HG03025 (cell line): ENCODE data around the gene MYO19.

Source experiments
- ATAC-seq: cut with Tn5 transposase; IDR thresholded peaks from one replicate; pipeline ENCODE4 v1.9.1; 2021; ENCODE audit warnings: mild to moderate bottlenecking, moderate library complexity; ENCODE audit not compliant: unreplicated experiment, low FRiP score

MYO19 gene, protein sequence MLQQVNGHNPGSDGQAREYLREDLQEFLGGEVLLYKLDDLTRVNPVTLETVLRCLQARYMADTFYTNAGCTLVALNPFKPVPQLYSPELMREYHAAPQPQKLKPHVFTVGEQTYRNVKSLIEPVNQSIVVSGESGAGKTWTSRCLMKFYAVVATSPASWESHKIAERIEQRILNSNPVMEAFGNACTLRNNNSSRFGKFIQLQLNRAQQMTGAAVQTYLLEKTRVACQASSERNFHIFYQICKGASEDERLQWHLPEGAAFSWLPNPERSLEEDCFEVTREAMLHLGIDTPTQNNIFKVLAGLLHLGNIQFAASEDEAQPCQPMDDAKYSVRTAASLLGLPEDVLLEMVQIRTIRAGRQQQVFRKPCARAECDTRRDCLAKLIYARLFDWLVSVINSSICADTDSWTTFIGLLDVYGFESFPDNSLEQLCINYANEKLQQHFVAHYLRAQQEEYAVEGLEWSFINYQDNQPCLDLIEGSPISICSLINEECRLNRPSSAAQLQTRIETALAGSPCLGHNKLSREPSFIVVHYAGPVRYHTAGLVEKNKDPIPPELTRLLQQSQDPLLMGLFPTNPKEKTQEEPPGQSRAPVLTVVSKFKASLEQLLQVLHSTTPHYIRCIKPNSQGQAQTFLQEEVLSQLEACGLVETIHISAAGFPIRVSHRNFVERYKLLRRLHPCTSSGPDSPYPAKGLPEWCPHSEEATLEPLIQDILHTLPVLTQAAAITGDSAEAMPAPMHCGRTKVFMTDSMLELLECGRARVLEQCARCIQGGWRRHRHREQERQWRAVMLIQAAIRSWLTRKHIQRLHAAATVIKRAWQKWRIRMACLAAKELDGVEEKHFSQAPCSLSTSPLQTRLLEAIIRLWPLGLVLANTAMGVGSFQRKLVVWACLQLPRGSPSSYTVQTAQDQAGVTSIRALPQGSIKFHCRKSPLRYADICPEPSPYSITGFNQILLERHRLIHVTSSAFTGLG

DNA sequence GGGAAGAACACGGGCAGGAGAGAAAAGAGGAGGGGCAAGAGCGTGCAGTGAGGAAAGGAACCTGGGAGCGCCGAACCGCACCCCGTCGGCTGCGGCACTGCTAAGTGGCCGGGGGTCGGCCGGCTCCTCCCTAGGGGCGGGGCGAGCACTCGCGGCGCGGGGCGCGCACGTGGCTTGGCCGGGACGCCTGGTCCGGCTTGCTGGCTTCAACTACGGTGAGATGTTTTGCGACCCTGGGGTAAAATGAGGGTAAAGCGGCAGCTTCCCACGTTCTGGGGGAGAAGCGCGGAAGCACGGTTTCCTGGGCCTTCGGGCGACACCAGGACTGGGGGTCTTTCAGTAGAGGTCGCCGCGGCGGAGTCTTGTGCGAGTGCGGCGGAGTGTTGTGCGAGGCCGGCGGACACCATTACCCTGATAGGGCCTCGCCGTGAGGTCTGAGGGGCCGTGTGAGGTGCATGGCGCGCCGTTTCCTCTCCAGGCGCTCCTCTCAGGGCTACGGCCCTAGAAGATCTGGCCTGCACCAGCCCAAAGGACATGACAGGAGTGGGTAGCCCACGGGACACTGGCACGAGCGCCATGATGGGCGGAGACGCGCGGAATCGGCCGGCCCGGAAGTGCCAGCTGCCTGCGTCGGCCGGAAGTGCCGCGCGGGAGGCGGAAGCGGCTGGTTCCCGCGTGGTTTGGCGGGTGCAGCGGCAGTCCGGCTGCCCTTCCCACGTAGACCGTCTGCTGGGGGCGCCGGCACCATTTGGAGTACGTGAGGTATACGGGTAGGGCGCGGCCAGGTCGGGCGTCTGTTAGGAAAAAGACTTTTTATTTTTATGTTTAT is at the start of gene MYO19, which contains the start of gene PIGW:
TSS of gene MYO19 (minus strand) at position 29 of the 829 bp plus-strand sequence. CDS start 2,330 bp downstream, outside the sequence.
TSS of gene PIGW (plus strand) at position 148 of the 829 bp plus-strand sequence. CDS start 2,115 bp downstream, outside the sequence.
- peak; percentile 66 for ATAC-seq

DNA sequence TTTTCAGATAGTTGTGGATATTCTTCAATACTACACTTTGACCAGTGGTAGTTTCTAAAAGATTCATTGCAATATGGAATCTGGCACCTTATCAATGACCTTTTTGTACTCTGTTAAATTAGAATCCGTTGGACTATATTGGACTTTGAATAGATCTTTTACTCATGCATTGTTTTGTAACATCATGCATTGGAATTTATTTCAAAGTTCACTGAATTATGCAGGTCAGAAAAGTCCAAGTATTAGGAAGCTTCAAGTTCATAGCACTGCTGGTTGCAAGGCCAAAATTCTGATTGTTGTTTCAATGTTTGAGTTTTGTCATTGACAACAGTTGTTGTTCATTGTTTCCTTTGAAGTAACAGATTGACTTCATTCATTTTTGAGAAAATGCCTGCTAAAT is 49.1 kb upstream of the MYO19 start:
- no peak for ATAC-seq

DNA sequence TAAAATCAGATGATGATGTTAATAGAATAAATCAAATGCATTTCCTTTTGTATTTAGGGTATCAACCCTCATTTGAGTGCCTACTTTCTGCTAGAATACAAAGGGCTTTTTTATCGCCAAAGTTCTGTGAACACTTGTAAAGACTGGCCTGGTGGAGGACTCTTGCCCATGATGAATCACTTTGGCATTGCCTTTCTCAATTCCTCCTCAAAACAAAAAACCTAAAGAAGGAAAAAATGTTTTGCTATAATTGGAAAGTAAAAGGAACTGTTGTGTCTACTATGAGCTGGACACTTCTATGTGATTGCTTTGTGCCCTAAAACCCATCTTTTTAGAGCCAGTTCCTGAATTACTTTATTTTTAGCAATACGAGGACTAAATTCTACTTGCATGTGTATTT is 44.0 kb upstream of the MYO19 start:
- no peak for ATAC-seq

DNA sequence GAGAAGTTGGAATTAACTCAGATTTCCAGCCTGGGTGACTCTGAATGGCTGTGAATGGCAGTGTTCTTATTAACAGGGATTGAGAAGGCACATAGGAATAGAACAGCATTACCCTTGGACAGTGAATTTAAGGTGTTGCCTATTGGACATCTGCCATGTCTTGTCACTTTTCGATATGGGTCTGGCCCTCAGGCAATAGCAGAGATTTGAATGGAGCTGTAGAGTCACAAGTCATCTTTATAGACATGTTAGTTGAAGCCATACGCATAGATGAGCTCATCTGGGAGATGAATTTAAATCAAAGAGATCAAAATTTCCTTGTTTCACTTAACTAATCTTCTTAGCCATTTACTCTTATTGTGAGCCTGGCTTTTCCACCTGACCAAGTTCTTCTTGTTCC is 42.1 kb upstream of the MYO19 start:
- no peak for ATAC-seq

DNA sequence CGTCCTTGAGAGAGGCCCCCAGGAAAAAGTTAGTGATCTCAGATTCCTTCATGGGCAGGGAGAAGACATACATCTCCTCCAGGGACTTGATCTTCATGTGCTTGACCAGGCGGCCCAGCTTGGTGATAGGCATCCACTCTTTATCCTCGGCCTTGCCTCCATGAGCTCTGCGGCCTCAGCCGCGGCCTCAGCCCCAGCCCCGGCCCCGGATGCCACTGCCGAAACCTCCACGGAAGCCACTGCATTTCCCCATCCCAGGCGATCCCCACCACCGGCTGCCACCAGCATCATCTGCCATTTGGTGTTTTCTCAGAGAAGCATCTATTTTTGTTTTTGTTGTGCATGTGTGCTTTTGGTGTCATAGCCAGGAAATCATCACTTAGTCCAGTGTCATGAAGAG is 40.4 kb upstream of the MYO19 start:
- ATAC-seq: no peak

DNA sequence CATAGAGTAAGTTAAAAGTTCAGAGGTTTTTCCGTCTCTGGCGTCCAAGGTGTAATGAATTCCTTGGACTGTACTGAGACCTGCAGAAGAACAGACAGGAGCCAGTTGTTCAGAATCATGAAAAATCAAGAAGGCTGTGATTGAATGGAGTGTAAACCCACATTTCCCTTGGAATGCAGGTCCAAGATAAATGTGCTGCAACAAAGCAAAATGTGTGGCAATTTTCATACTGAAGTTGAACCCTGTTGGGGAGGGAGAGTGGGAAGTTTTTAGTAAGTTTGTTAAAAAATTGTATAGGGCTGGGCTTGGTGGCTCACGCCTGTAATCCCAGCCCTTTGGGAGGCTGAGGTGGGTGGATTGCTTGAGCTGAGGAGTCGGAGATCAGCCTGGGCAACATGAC is 31.4 kb upstream of the MYO19 start:
- no peak for ATAC-seq

DNA sequence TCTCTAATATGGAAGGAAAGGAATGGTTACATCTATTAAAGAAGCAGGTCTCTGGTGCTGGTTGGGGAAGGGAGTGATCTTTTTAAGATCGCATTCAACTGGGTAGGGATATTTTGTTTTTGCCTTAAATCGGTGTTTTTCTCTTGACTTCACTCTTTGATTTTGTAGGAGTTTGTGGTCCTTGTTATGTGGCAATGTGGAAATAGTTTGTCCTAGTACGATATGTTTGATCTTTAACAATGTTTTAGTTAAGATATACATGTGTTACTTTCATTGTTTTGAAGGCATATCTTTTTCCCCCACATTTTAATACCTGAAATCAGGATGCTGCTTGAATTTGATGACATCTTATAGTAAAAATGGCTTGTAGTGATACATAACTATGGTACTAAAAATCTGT is 18.8 kb upstream of the MYO19 start:
- ATAC-seq: no peak

DNA sequence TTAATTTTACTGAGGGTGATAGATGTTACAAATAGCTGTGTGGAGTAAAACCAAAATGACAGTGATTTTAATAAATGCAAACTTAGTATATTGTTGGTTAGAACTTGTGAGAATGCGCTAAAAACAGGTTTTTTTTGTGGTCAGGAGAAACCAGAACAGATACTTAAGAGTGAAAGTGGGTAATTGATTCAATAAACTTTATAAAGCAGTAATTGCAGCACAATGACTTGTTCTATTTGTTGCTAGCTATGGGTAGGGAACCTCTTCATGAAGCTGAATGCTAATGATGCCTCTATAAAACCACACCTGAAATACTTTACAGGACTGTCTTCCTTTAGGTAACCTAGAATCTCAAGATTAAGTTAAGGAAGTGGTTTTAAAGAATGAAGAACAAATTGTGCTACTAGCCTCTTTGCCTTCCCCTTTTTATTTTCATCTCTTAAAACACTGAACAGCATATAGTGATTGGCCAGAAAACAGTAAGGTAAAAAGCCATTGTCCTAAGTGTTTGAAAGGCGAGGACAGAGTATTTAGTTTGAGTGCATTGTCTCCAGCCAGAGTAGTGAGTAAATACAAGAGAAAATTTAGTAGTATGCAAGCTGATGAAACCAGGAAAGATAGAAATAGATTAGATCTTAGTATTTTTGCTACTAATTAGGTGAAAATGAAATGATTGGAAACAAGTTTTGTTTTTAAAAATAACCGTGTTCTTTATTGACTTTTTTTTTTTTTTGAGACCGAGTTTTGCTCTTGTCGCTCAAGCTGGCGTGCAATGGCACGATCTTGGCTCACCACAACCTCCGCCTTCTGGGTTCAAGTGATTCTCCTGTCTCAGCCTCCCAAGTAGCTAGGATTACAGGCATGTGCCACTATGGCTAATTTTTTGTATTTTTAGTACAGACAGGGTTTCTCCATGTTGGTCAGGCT is 16.1 kb upstream of the MYO19 start:
- no peak for ATAC-seq

DNA sequence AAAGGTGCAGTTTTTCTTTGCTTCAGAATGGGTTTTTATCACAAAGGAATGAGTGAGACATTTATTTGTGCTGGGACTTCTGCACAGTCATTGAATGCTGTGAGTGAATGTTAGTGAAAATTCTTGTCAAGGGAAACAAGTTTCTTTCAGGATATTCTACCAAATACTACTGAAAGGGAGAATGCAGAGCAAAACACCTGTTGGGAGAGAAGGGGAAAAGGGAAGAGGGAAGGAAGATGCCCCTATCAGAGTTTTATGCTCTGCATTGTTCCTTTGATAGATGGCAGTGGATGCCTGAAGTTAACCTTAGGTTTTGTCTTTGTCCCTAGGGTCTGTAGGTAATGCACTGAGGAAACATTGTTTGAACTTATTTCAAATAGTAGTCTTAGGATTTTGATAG is 13.1 kb upstream of the MYO19 start:
- ATAC-seq: no peak

DNA sequence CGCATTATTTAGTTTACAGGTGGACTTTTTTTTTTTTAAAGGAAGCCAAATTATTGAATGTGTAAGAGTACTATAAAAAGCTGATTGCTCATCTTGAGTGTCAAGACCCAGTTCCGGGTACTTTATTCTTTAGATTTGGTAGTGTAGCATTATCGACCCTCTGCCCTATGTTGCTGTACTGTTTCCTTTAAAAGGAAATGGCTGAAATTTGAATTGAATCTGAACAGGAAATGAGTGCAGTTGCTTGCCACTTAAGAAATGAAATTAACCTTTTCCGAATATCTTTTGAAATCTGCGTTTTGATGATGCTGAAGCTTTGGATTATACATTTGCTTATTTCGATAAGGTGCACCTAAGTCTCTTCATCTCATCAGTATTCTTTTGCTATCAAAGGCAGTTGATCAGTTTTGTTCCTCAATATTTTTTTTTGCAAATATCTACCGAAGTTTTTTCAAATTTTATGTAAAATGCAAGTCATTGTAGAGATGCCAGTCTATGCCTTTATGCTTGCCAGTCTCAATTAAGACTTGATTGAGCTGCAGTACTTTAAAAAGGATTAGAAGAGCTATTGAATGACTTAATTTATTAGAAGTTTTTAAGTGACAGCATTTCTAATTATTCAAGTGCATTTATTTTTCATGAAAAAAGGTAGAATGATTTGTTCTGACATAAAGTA is 11.9 kb upstream of the MYO19 start:
- ATAC-seq: no peak

DNA sequence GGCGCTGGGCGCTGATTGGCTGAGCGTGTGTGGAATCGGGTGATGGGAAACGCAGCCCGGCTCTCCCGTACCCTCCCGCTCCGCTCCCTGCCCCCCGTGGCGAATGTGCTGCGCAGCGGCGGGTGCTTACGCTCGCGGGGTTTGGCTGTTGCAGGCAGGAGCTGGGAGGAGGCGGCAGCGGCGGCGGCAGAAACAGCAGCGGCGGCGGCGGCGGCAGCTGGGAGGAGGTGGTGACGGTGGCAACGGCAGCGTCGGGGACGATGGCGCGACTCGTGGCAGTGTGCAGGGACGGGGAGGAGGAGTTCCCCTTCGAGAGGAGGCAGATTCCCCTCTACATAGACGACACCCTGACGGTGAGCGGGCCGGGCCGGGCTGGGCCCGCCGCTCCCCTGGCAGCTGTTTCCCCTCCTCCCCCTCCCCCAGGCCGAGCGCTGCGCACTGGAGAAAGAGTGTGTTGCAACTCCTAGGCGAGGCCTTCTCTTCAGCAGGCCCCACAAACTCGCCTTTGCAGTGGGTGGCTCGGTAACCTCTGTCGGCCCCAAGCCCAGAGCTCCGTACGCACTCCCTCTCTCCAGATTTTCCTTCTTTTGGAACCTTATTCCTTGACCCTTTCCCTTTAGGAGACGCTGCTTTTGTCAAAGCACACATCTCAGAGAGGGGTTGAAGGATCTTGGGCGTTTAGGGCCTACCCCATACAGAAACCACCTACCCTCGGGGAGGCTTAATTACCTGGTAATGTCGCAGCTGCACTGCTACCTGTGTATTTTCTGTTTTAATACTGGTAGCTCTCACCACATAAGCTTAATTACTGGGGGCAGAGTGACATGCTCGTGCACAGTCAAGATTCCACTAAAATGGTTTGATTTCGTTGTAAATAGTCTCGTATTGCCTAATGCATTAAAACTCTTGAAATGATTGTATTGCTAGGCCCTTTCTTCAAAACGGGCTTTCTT is 11.1 kb upstream of the MYO19 start:
- peak; percentile 75 for ATAC-seq

DNA sequence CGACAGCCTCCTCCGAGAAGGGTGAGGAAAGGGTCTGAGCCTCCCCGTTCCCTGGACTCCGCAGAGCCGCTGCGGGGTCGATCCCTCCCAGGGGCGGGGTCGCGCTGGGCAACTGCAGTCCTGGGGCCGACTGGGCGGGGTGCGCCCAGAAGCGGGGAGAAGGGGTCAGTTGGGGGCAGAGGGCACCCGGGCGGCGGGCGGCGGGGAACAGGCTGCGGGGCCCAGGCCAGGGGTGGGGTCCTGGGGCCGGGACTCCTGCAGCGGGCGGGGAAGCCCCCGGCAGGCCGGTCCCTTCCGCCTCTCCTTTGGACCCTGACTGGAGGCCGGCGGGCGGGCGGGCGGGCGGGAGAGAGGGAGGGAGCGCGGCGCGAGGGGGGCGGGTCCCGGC is 10.4 kb upstream of the MYO19 start:
- peak; percentile 36 for ATAC-seq

DNA sequence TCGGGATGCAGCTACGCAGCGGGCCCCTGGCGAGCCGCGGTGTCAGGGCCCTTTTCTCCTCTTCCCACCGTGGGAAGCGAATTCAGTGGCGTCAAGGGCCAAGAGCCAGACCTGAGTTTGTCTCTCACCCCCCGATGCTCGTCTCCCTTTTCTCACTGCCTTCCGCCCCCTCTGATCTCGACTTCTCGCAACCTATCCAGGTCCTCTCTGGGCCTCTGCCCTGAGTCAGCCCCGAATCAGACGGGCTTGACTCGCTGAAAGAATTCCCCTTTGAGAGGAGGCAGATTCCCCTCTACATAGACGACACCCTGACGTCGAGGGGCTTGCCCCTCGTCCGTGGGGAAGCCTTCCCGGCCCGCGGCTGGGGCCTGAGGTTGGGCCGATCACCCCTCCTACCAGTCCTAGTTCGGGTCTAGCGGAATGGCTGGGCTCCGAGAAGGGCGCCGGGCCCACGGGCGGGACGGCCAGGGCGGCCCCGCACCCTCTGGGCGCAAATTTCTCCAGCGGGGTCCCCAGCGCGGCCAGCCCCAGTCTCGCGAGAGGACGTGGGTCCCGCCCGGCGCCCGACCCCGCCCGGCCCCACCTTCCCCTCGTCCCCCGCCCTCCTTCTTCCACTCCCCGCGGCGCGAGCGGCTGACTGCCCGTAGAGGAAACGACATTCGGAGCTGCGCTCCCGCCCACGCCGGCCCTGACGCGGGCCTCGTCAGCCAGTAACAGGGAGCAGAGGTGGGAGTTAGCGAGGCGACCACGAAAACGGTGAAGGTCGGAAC is 9.8 kb upstream of the MYO19 start, which contains the start of gene GGNBP2:
TSS of gene GGNBP2 (plus strand) at position 613 of the 770 bp plus-strand sequence. CDS start 806 bp downstream, outside the sequence.
- ATAC-seq: peak; percentile 42

DNA sequence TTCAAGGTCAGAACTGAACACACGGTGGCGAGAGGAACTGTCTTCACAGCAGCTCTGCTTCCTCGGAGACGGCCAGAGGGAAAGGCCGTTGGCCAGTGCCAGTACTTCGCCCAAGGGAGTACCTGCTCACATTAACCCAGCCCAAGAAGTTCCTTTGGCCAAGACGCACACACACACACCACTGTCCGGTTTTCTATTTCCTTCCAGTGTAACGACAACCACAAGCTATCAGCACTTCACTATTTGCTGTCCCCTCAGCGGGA is 9.3 kb upstream of the MYO19 start:
- no peak for ATAC-seq

DNA sequence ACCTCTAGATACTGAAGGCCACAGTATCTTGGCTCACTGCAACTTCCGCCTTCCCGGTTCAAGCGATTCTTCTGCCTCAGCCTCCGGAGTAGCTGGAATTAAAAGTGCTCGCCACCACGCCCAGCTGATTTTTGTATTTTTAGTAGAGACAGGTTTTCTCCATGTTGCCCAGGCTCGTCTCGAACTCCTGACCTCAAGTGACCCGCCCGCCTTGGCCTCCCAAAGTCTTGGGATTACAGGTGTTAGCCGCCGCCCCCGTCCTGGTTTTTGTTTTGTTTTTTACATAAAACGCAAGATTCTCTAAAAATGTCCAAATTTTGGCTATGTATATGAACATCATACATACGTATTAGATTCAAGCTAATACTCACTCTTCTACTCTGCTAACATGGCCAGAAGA is 8.1 kb upstream of the MYO19 start:
- ATAC-seq: no peak

DNA sequence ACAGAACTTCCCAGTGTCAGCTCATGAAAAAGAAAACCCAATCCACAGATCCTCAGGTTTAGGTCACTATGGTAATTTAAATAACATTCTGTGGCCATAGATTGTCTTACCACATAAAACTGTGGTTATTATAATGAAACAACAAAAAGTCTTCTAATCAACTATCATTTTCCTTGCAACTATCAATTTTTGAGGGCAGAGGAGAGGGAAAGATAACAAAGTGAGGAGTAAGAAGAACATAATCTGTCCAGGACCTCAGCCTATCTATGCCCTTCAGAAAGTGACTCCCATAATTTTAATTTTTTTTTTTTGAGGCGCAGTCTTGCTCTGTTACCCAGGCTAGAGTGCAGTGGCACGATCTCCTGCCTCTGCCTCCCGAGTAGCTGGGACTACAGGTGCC is 6.0 kb upstream of the MYO19 start:
- ATAC-seq: no peak

DNA sequence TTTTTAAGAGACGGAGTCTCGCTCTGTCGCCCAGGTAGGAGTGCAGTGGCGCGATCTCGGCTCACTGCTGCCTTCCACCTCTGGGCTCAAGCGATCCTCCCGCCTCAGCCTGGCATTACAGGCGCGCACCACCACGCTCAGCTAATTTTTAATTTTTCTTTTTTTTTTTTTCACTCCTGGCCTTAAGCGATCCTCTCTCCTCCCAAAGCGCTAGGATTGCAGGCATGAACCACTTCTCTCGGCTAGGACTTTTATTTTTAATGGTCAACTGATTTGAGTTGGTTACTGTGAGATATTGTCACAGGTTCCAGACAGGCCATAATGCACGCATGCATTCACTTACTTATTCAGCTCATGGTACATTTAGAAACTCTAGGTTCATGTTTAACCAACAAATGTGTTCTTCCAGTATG is 1.0 kb upstream of the MYO19 start:
- ATAC-seq: peak; percentile 8
